Caco-2 (cell line): ENCODE measurements around the gene NQO1. TPM values are rescaled to one million over a fixed set of nuclear protein-coding genes. Genes with fewer than 3 reads are reported as not detected.

Source experiments
- BruUV-seq: library from RNA; stranded (reverse); fragments of 400-500 nt; replicated peaks from 2 replicates; lab custom pipeline; 2021; lab: Mats Ljungman, UMichigan
- CTCF ChIA-PET: fragments of 300-600 bp; sonication (Branson Sonifier 250); formaldehyde crosslinking; loops from one replicate; lab custom pipeline; 2022; ENCODE audit warnings: antibody characterized with exemption; lab: Charles Lee
- POLR2A ChIA-PET: fragments of 300-600 bp; sonication (Branson Sonifier 250); formaldehyde crosslinking; loops from one replicate; lab custom pipeline; 2022; ENCODE audit warnings: antibody characterized with exemption; lab: Charles Lee
- DNase-seq, 2 experiments: peaks; one replicate each; pipeline versions ENCODE4 v3.0.0 to v3.0.0-alpha.2; 2020 to 2022
- H3K27me3 ChIP-seq: replicated peaks from 2 replicates; pipeline ENCODE4 v1.6.0; 2011; ENCODE audit warnings: low read length; ENCODE audit not compliant: control insufficient read depth, insufficient read depth
- H3K36me3 ChIP-seq: 2 replicates; pipeline ENCODE4 v1.5.1; 2011; ENCODE audit warnings: low read length; ENCODE audit not compliant: control insufficient read depth, insufficient read depth
- H3K4me1 ChIP-seq: fragments of 250-450 bp; sonication (Bioruptor Pico); 2 replicates; pipeline ENCODE4 v1.5.1; 2020; ENCODE audit warnings: mild to moderate bottlenecking
- H3K4me3 ChIP-seq: 2 replicates; pipeline ENCODE4 v1.5.1; 2011; ENCODE audit warnings: low read depth, mild to moderate bottlenecking, control low read depth, low read length
- H3K9me3 ChIP-seq: fragments of 250-450 bp; sonication (Bioruptor Pico); 2 replicates; pipeline ENCODE4 v1.5.1; 2020; ENCODE audit warnings: mild to moderate bottlenecking, moderate library complexity
- H3K27ac Mint-ChIP-seq: one replicate; pipeline ENCODE4 v1.8.0; 2022; ENCODE audit warnings: mixed read lengths; ENCODE audit not compliant: unreplicated experiment
- H3K27me3 Mint-ChIP-seq: one replicate; pipeline ENCODE4 v1.8.0; 2022; ENCODE audit warnings: mixed read lengths; ENCODE audit not compliant: insufficient read depth, unreplicated experiment
- H3K36me3 Mint-ChIP-seq: one replicate; pipeline ENCODE4 v1.8.0; 2022; ENCODE audit warnings: mild to moderate bottlenecking, mixed read lengths; ENCODE audit not compliant: insufficient read depth, unreplicated experiment
- H3K4me1 Mint-ChIP-seq: one replicate; pipeline ENCODE4 v1.8.0; 2022; ENCODE audit warnings: low read depth, mixed read lengths; ENCODE audit not compliant: unreplicated experiment
- H3K4me3 Mint-ChIP-seq: one replicate; pipeline ENCODE4 v1.8.0; 2022; ENCODE audit warnings: mild to moderate bottlenecking, moderate library complexity, mixed read lengths; ENCODE audit not compliant: unreplicated experiment
- H3K9me3 Mint-ChIP-seq: one replicate; pipeline ENCODE4 v1.8.0; 2022; ENCODE audit warnings: mixed read lengths; ENCODE audit not compliant: unreplicated experiment
- intact Hi-C: fragments of 100-400 bp; cut with micrococcal nuclease; formaldehyde crosslinking; loops from one replicate; pipeline ENCODE4 v1.10.0; 2022; ENCODE audit not compliant: unreplicated experiment
- total RNA-seq: library from RNA; stranded (reverse); gene quantifications from 2 replicates; pipeline ENCODE4 v1.2.3, GENCODE V29; 2022
- TF ChIP-seq, protein P1 (sequence below), 2 experiments: fragments of 200-600 bp in 1 of 2; IDR thresholded peaks; 1 replicate in 1 of 2; 2 replicates in 1 of 2; pipeline versions ENCODE4 v1.5.1 to v1.8.0; 2011 to 2022; ENCODE audit warnings: antibody characterized with exemption in 1 of 2, control low read depth in 1 of 2, inconsistent platforms in 1 of 2, low read depth in 1 of 2, low read length in 1 of 2, mild to moderate bottlenecking in 1 of 2, moderate library complexity in 1 of 2; ENCODE audit not compliant: insufficient read depth in 1 of 2, severe bottlenecking in 1 of 2, unreplicated experiment in 1 of 2

The NQO1 gene
- total RNA-seq, 1 experiment from 2014 or later: 119 TPM

DNA sequence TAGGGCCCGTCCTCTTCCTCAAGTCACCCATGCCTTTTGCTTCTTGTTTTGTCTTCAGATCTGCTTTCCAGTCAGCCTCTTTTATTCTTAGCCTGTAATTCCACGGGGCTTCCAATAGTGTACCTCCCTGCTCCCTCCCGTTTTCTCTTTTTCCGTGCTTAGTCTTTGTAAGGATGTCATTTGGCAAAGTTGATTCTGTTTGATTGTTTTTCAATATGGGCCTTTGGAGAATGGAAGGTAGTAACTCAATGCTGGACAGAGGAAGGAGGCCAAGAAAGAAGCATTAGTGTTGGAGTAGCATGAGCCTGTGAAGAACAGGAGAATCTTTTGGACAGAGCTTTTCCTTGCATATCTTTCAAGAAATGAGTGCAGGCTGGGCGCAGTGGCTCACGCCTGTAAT, 42.3 kb upstream of the NQO1 start:
- TF ChIP-seq, protein P1, sequence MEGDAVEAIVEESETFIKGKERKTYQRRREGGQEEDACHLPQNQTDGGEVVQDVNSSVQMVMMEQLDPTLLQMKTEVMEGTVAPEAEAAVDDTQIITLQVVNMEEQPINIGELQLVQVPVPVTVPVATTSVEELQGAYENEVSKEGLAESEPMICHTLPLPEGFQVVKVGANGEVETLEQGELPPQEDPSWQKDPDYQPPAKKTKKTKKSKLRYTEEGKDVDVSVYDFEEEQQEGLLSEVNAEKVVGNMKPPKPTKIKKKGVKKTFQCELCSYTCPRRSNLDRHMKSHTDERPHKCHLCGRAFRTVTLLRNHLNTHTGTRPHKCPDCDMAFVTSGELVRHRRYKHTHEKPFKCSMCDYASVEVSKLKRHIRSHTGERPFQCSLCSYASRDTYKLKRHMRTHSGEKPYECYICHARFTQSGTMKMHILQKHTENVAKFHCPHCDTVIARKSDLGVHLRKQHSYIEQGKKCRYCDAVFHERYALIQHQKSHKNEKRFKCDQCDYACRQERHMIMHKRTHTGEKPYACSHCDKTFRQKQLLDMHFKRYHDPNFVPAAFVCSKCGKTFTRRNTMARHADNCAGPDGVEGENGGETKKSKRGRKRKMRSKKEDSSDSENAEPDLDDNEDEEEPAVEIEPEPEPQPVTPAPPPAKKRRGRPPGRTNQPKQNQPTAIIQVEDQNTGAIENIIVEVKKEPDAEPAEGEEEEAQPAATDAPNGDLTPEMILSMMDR (IDR thresholded peaks at IDR 0.05; ENCODE audit: insufficient read depth in 1 of 2, low read depth in 1 of 2, low read length in 1 of 2, severe bottlenecking in 1 of 2, unreplicated experiment in 1 of 2): no peak
- intact Hi-C loops: no loop called here
- no peaks in the 10 kb centered on the region for H3K4me1 ChIP-seq
- POLR2A ChIA-PET: no interaction called here
- no TSS peak for BruUV-seq
- H3K27me3 Mint-ChIP-seq: no peaks in the 10 kb centered on the region
- CTCF ChIA-PET: no interaction called here
- no peaks in the 10 kb centered on the region for H3K36me3 ChIP-seq
- no peaks in the 10 kb centered on the region for H3K9me3 ChIP-seq
- H3K4me1 Mint-ChIP-seq: peaks cover under 1% of the 10 kb centered on the region
- no peak overlapping the region for H3K4me3 ChIP-seq
- H3K27me3 ChIP-seq: no peaks in the 10 kb centered on the region
- H3K36me3 Mint-ChIP-seq: peaks cover 14% of the 10 kb centered on the region
- H3K27ac Mint-ChIP-seq: peak overlapping the region; percentile 22
- no peak for DNase-seq
- no peak overlapping the region for H3K4me3 Mint-ChIP-seq
- H3K9me3 Mint-ChIP-seq: peaks cover 15% of the 10 kb centered on the region

DNA sequence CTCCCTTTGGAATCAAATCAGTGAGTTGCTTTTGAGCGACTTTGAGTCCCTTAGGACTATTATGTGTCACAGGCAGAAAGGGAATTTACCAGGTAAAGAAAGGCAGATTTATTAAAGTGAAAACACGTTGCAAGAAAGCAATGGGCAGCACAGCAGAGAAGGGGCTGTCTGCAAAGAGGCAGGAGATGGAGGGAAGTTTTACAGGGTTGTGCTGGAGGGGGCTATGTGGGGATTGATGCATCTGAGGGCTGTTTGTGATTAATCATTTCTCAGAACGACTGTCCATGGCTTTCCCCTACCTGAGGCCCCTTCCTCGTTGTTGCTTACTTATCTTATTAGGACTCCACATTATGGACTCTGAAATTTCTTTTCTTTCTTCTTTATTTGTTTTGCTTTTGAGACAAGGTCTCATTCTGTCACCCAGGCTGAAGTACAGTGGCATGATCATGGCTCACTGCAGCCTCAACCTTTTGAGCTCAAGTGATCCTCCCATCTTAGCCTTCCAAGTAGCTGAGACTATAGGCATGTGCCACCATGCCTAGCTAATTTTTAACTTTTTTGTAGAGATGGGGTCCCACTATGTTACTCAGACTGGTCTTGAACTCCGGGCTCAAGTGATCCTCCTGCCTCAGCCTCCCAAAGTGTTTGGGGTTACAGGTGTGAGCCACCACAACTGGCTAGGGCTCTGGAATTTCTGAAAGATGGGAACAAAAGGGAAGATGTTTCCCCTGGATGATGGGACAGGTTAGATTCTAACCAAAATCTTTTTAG, 41.3 kb upstream of the NQO1 start:
- intact Hi-C loops: no loop called here
- Mint-ChIP-seq H3K27me3 (no peaks in the 10 kb centered on the region), H3K36me3 (peaks cover 22% of the 10 kb centered on the region), H3K4me3 (no peak overlapping the region), H3K27ac (no peak overlapping the region), H3K9me3 (peaks cover 15% of the 10 kb centered on the region), H3K4me1 (peaks cover 7% of the 10 kb centered on the region)
- ChIA-PET POLR2A (no interaction called here), CTCF (no interaction called here)
- H3K4me1 ChIP-seq: peaks cover 4% of the 10 kb centered on the region; the same call in 1 of the 2 replicates
- H3K27me3 ChIP-seq: no peaks in the 10 kb centered on the region
- no peaks in the 10 kb centered on the region for H3K36me3 ChIP-seq
- BruUV-seq: no TSS peak
- no peak overlapping the region for H3K4me3 ChIP-seq
- no peak for DNase-seq
- TF ChIP-seq, protein P1 (IDR thresholded peaks at IDR 0.05; ENCODE audit: insufficient read depth in 1 of 2, low read depth in 1 of 2, low read length in 1 of 2, severe bottlenecking in 1 of 2, unreplicated experiment in 1 of 2): no peak
- no peaks in the 10 kb centered on the region for H3K9me3 ChIP-seq

DNA sequence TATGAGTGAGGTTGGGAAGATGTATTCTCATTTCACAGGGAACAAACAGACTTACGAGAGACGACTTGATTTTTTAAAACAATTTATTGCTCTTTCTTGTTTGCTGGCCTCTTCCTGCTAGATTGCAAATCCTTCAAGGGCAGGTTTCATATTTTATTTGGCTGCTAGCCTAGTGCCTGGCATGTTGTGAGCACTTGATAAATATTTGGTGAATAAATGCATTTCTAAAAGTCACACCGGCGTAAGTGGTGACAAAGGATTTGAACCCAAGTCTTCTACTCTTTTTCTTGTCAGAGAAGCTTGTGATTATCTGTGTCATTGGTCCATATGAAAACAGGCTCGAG, 37.2 kb upstream of the NQO1 start:
- TF ChIP-seq, protein P1 (IDR thresholded peaks at IDR 0.05; ENCODE audit: insufficient read depth in 1 of 2, low read depth in 1 of 2, low read length in 1 of 2, severe bottlenecking in 1 of 2, unreplicated experiment in 1 of 2): no peak
- no peaks in the 10 kb centered on the region for H3K27me3 ChIP-seq
- ChIA-PET CTCF (interaction anchor here (0.7 to 2.7 kb wide), 4 partner anchors 9 to 452 kb away, joined by 3 to 7 read pairs (median 6); partner anchors contain the start of gene NOB1), POLR2A (interaction anchor here (0.5 to 1.4 kb wide), 3 partner anchors 9 to 826 kb away, joined by 3 to 10 read pairs (median 3); partner anchors contain the start of genes NOB1 and NQO1)
- H3K27me3 Mint-ChIP-seq: no peaks in the 10 kb centered on the region
- H3K4me1 Mint-ChIP-seq: peaks cover 7% of the 10 kb centered on the region
- no peaks in the 10 kb centered on the region for H3K9me3 ChIP-seq
- peaks cover 28% of the 10 kb centered on the region for H3K36me3 Mint-ChIP-seq
- intact Hi-C loops: no loop called here
- H3K36me3 ChIP-seq: no peaks in the 10 kb centered on the region
- BruUV-seq: TSS peak; percentile 46
- peaks cover 10% of the 10 kb centered on the region; the same call in 1 of the 2 replicates for H3K4me1 ChIP-seq
- H3K4me3 Mint-ChIP-seq: peak overlapping the region; percentile 77
- peaks cover 15% of the 10 kb centered on the region for H3K9me3 Mint-ChIP-seq
- H3K27ac Mint-ChIP-seq: peak overlapping the region; percentile 93
- H3K4me3 ChIP-seq: peak overlapping the region; percentile 77
- DNase-seq: no peak
